Uterus (tissue), 2 donors: ENCODE data around the gene ZDHHC1.

Experiments
- CTCF ChIP-seq, 4 experiments: fragments of 200-600 bp in 2 of 4; fragments of 450-650 bp in 2 of 4; sonication (generic) in 2 of 4; IDR thresholded peaks; one replicate each; pipeline ENCODE4 v1.5.1; 2016 to 2019; ENCODE audit warnings: antibody characterized with exemption in 4 of 4, mild to moderate bottlenecking in 2 of 4, moderate library complexity in 1 of 4
- POLR2A ChIP-seq, 2 donors: fragments of 450-650 bp; IDR thresholded peaks; one replicate each; pipeline ENCODE4 v1.6.1; 2016; ENCODE audit warnings: antibody characterized with exemption in 2 of 2, mild to moderate bottlenecking in 1 of 2, moderate library complexity in 1 of 2

GRCh38 chr16:67412294-67412693 lies 4.0 kb downstream of the ZDHHC1 start:
- TF ChIP-seq CTCF (IDR thresholded peaks at IDR 0.05) (no peak), POLR2A (IDR thresholded peaks at IDR 0.05) (no peak)
